Astrocyte of the cerebellum (primary cell): Measurements from ENCODE around the gene KIZ.
A peak's percentile ranks its signal among the peaks of the same experiment; 100 is the strongest.

Experiments used
- DNase-seq: peaks from one replicate; pipeline ENCODE4 v3.0.0-alpha.2; 2011; ENCODE audit warnings: low read depth
- H3K4me3 ChIP-seq: 2 replicates; pipeline ENCODE4 v1.5.1; 2011; ENCODE audit warnings: mild to moderate bottlenecking, low read depth, low read length, moderate library complexity
- in situ Hi-C: cut with HindIII; loops from 2 replicates; pipeline ENCODE4 v1.10.0; 2017; ENCODE audit warnings: low sequenced_read_pairs
- TF ChIP-seq, protein P1 (sequence below): IDR thresholded peaks from 2 replicates; pipeline ENCODE4 v1.5.1; 2012; ENCODE audit warnings: low read length, low read depth, moderate library complexity, mild to moderate bottlenecking; ENCODE audit errors: missing control alignments

KIZ gene

DNA sequence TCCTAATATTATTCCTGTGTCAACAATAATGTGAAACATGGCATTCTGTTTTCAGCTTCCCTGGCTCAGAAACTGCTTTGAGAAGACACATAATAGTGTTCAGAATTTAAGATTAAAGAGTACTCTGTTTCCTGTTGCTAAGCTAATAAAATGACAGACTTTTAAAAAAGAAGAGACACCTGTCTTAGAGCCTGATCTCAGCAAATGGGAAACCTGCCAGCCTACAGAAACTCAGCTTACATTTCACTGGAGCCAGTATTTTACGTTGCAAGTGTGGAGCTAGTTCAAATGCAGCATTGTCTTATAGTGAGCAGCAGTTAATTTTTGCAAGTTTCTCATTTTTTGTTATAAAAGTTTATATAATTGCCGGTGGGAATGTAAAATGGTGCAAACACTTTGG is 28.8 kb downstream of the KIZ start:
- H3K4me3 ChIP-seq, result no peak overlapping the region
- TF ChIP-seq, protein P1, sequence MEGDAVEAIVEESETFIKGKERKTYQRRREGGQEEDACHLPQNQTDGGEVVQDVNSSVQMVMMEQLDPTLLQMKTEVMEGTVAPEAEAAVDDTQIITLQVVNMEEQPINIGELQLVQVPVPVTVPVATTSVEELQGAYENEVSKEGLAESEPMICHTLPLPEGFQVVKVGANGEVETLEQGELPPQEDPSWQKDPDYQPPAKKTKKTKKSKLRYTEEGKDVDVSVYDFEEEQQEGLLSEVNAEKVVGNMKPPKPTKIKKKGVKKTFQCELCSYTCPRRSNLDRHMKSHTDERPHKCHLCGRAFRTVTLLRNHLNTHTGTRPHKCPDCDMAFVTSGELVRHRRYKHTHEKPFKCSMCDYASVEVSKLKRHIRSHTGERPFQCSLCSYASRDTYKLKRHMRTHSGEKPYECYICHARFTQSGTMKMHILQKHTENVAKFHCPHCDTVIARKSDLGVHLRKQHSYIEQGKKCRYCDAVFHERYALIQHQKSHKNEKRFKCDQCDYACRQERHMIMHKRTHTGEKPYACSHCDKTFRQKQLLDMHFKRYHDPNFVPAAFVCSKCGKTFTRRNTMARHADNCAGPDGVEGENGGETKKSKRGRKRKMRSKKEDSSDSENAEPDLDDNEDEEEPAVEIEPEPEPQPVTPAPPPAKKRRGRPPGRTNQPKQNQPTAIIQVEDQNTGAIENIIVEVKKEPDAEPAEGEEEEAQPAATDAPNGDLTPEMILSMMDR, result no peak
- in situ Hi-C loops, result no loop called here
- DNase-seq, result no peak

DNA sequence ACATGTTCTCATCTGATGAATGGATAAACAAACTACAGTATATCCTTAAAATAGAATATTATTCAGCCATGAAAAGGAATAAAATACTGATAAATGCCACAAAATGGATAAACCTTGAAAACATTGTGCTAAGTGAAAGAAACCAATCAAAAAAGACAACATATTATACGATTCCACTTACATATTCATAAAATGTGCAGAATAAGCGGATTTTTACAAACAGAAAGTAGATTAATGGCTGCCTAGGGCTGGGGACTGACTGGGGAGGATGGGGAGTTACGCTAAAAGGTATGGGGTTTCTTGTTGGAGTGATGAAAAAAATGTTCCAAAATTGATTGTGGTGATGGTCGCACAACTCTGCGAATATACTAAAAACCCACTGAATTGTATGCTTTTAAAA is 29.4 kb downstream of the KIZ start:
- H3K4me3 ChIP-seq, result no peak overlapping the region
- in situ Hi-C loops, result no loop called here
- TF ChIP-seq, protein P1, result no peak
- DNase-seq, result no peak

DNA sequence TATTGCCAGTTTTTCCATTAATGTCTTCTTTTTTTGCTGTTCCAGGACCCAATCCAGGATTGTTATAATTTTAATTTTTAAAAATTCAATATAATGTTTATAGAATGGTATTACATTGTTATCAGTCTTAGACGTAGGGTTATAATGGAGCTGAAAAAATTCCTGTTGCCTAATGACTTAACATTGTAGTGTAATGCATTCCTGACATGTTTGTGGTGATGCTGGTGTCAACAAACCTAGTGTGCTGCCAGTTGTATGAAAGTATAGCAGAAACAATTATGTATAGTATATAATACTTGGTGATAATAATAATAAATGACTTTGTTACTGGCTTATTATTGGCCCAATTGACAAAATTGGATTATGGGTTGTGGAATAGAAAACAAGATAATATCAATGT is 30.4 kb downstream of the KIZ start:
- TF ChIP-seq, protein P1, result no peak
- in situ Hi-C loops, result no loop called here
- peak; percentile 51 for DNase-seq
- no peak overlapping the region for H3K4me3 ChIP-seq

DNA sequence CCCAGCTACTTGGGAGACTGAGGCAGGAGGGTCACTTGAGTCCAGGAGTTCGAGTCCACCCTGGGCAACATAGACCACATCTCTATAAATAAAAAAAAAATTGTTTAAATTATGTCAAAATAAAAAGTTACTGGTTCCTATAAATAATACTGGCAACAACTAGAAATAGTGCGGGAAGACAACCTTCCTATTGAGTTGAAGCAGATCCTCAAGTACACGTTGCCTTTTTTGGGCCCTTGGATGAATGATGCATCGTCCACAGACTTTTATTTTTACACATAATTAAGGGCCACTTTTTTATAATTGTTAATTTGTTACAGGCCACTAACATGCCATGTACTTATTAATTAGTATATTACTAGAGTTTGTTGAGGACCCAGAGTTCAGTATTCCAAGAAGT is 31.1 kb downstream of the KIZ start:
- DNase-seq, result no peak
- H3K4me3 ChIP-seq, result no peak overlapping the region
- in situ Hi-C loops, result no loop called here
- TF ChIP-seq, protein P1, result no peak

DNA sequence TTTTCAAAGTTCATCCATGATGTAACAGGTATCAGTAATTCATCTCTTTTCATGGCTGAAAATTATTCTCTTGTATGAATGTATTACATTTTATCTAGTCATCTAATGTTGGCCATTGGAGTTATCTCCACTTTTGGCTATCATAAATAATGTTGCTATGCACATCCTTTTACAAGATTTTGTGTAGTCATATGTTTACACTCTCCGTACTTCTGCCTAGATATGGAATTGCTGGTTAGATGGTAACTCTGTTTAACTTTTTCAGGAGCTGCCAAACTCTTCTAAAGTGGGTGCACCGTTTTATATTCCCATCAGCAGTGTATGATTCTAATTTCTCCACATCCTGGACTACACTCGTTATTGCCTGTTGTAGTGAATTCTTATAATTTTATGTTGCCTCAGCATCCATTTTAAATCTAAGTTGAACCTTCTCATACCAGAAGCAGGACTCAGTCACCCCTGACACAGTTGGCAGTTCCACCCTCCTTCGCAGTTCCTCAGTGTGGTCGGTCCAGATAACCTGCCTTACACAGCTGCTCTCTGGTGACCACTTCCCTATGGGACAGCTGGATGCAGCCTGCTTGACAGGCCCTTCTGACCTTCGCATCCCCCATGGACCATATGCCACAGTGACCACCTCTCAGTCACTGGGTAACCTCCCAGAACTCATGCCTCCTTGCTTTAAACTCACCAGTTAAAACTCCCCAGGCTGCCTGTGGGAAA is 33.9 kb downstream of the KIZ start:
- no peak for DNase-seq
- TF ChIP-seq, protein P1, result no peak
- in situ Hi-C loops, result no loop called here
- H3K4me3 ChIP-seq, result no peak overlapping the region

DNA sequence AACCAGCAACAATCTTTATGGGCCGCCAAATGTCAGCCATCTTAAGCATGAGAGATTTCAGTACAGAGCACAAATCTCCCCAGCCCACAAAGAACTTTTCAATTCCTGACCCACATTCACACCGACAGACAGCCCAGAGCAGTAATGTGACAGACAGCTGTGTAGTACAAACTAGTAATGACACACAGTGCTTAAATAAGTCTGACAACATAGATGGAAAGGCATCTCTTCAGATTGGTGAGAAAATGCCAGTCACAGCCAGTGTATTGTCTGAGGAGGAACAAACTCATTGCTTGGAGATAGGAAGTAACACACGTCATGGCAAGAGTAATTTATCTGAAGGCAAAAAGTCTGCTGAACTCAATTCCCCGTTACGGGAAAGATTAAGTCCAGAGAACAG is 36.0 kb downstream of the KIZ start:
- no peak for DNase-seq
- in situ Hi-C loops, result no loop called here
- H3K4me3 ChIP-seq, result no peak overlapping the region
- TF ChIP-seq, protein P1, result no peak
